C4-2B (cell line): ENCODE data around the gene MAGED2.
A peak's percentile ranks its signal among the peaks of the same experiment; 100 is the strongest.
"Not testable (repeated sequence)": the region's sequence is repeated elsewhere in the genome, so short reads cannot be mapped to it uniquely, and the experiment has no call there.

Source experiments
- H3K27ac ChIP-seq: fragments of 450-650 bp; 2 replicates; pipeline ENCODE4 v1.5.1; 2017
- ZFX ChIP-seq: fragments of 450-650 bp; IDR thresholded peaks from 2 replicates; pipeline ENCODE4 v1.6.1; 2017
- TF ChIP-seq, protein P1 (sequence below): fragments of 450-650 bp; conservative IDR thresholded peaks from 2 replicates; pipeline ENCODE4 v1.5.1; 2017; ENCODE audit warnings: mild to moderate bottlenecking

Gene MAGED2

DNA sequence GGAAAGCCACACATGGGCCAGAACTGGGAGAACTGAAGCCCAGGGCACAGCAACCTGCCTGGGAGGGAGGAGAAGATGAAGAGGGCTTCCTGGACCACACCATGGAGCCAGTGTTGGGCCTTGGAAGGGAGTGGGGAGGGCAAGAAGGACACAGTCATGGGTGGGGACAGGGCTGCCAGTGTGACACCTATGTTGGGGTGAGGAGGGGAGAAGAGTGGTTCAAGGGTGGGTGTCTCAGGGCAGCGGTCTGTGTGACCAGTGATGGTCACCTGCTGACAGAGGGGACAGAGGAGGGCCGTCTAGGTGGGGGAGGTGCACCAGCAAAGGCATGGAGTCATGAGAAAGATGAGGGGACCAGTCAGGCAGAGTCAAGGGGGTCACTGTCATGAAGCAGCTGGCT is 13.8 kb downstream of the MAGED2 start:
- H3K27ac ChIP-seq = no peak overlapping the region
- TF ChIP-seq ZFX = no peak
- TF ChIP-seq, protein P1, sequence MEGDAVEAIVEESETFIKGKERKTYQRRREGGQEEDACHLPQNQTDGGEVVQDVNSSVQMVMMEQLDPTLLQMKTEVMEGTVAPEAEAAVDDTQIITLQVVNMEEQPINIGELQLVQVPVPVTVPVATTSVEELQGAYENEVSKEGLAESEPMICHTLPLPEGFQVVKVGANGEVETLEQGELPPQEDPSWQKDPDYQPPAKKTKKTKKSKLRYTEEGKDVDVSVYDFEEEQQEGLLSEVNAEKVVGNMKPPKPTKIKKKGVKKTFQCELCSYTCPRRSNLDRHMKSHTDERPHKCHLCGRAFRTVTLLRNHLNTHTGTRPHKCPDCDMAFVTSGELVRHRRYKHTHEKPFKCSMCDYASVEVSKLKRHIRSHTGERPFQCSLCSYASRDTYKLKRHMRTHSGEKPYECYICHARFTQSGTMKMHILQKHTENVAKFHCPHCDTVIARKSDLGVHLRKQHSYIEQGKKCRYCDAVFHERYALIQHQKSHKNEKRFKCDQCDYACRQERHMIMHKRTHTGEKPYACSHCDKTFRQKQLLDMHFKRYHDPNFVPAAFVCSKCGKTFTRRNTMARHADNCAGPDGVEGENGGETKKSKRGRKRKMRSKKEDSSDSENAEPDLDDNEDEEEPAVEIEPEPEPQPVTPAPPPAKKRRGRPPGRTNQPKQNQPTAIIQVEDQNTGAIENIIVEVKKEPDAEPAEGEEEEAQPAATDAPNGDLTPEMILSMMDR = no peak

DNA sequence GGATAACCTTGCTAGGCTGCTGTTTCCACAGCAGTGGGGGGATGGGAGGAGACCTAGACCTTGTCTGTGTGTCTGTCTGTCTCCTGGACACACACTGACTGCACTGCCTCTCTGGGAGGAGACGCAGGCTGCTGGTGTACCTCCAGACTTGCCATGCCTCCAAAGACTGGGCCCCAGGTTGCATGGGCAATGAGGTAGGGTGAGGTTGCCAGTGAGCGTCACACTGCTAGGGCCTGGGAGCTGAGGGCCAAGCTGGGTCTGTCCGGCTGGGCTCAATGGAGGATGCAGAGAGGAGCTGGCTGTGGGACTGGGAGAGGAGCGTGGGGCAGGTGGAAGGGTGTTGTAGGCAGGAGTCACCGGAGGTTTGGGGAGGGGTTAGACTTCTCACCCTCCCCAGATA is 16.6 kb downstream of the MAGED2 start:
- no peak overlapping the region; the same call in 1 of the 2 replicates for H3K27ac ChIP-seq
- TF ChIP-seq, protein P1 = no peak
- TF ChIP-seq ZFX = no peak

DNA sequence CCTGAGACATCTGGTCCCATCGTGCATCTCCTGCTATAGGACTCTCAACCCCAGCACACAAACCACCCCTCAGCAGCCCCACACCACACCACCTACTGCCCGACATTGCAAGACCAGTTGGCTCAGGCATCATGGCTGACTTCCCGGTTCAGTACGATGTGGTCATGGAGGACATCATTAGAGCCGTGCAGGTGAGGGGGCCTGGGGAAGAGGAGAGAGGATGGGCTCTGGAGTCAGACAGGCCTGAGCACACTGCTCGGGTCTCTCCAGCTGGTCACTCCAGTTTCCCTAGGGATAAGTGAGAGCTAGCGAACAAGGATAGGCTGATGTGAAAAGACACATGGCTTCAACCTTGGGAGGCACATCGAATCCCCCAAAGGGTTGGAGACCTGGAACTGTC is 17.2 kb downstream of the MAGED2 start:
- TF ChIP-seq ZFX = no peak
- TF ChIP-seq, protein P1 = no peak
- no peak overlapping the region; the same call in 1 of the 2 replicates for H3K27ac ChIP-seq

DNA sequence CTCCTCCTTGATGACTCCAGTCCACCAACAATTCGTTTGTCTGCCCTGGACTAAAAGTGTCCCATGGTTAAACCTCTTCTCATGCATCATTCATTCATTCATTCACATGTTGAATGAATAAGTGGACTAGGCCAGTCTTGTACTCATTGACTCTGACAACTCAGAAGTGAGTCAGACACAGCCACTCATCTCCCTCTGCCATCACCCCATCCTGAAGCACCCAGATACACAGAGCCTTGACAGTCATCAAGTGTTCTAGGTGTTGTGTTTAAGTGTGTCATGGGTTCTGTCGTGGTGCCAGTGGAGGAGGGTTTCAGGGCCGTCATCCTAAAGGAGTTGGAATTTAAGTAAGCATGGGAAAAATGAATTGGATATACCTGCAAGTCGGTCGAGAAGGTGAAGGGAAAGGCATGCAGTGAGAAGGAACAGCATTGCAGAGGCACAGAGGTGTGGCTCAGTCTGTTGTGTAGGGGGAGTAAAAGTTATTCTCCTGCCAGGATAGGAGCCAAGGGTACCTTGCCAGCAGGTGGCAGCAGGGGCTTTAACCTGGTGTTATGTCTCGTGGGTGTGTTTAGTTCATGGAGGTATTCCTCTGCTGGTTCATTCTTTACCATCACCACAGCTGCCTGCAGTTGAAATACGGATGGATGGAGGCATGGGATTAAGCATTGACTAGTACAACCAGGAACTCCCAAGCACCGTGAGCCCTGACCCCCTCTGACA is 18.3 kb downstream of the MAGED2 start:
- TF ChIP-seq, protein P1 = peak; percentile 10; the same call in 1 of the 2 replicates
- TF ChIP-seq ZFX = no peak
- no peak overlapping the region for H3K27ac ChIP-seq

DNA sequence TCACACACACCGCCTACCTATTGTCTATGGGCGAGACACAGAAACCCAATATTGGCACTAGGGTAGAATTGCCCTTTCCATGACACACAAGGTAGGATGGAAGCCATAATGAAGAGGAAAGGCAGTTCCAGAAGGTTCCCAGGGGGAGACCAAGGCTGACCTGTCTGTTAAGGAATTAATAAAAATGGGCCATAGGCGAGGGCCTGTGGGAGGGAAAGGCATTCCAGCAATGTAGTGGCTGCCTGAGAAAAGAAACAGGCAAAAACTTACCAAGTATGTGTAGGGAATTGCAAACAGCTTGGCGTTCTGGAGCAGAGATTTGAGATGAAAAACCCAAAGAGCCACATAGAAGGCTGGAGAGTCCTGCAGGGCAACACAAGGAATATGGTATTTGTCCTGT is 19.1 kb downstream of the MAGED2 start:
- no peak overlapping the region for H3K27ac ChIP-seq
- no peak for TF ChIP-seq ZFX
- TF ChIP-seq, protein P1 = no peak

DNA sequence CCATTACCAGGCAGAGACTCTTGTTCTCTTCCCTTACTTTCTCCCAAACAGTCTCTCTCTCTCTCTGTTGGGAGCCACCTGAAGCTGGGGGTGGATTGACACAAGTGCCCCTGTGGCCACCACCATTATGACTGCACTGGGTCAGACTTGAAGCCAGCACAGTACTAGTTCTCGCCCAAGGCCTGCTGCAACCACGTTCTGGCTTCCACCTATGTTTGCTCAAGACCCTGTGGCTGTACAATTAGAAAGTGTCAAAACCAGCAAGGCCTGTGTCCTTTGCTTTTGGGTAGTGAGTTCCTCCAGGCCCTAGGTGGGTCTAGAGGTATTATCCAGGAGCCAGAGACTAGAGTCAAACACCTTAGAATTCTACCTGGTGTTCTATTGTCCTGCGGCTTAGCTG is 31.0 kb downstream of the MAGED2 start:
- H3K27ac ChIP-seq = no peak overlapping the region
- TF ChIP-seq, protein P1 = no peak
- no peak for TF ChIP-seq ZFX

DNA sequence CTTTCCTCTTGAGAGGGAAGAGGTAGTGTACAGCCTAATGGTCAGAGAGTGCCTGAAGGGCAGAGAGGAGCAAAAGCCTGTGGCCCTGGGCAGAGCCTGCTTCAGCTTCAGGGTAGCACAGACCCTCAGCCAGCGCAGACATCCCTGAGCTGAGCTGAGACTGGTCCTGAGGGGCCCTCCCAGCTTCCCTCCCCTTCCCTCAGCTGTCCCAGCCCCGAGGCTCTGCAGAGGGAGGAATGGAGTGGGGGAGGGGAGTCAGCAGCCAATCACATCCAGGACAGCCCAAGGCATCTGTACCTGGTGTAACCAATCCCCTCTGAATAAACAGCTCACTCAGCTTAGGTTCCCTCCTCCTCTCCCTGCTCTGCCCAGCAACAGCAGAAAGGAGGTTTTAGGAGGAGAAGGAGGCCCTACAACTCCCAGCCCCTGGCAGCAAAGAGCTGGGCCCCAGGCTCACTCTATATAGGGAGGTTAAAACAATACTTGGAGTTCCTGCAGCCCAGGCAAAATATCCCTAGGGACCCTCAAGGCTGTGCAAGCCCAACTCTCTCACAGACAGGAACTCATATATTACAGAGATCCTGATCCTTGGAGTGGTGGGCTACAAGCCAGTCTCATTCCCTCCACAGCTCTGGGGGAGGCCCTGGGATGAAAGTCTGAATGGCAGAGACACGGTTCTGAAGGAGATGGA is 33.8 kb downstream of the MAGED2 start:
- H3K27ac ChIP-seq = not testable (repeated sequence)

DNA sequence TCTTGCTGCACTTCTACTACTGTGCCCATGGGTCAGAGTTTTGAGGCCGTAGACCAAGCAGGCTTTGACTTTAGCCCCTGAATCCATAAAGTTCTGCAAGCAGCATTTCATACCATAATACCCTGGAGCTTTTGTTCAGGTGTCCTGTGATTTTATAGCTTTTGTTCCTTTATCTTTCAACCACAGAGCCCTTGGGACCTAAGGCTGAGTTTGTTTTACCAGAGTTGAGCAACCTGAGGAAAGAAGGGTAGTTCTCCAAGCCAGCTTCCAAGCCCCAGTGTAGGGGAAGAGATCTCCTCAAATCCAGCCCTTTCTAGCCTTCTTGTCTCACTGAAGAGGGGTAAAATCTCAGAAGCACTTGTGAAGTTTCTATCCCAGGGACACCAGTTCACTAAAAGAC is 35.1 kb downstream of the MAGED2 start:
- TF ChIP-seq, protein P1 = no peak
- TF ChIP-seq ZFX = no peak
- no peak overlapping the region for H3K27ac ChIP-seq
